Neuronal stem cell (in vitro differentiated cells): ENCODE measurements around the gene HACD2.

Source experiments
- DNase-seq: peaks from one replicate; pipeline ENCODE4 v3.0.0-alpha.2; 2013; ENCODE audit warnings: low spot score
- H2AFZ ChIP-seq: one replicate; pipeline ENCODE4 v1.6.1; 2013; ENCODE audit warnings: mild to moderate bottlenecking, low read length, inconsistent platforms
- H2AK5ac ChIP-seq: 2 replicates; pipeline ENCODE4 v1.6.1; 2013; ENCODE audit warnings: low read depth, mild to moderate bottlenecking, inconsistent platforms, low read length, moderate library complexity, mixed read lengths
- H2BK120ac ChIP-seq: 2 replicates; pipeline ENCODE4 v1.6.1; 2013; ENCODE audit warnings: low read depth, mild to moderate bottlenecking, inconsistent platforms, low read length, moderate library complexity, mixed read lengths
- H2BK12ac ChIP-seq: one replicate; pipeline ENCODE4 v1.6.1; 2013; ENCODE audit warnings: low read length, inconsistent platforms
- H2BK15ac ChIP-seq: 2 replicates; pipeline ENCODE4 v1.6.1; 2013; ENCODE audit warnings: mild to moderate bottlenecking, low read length, inconsistent platforms, mixed read lengths
- H2BK5ac ChIP-seq: one replicate; pipeline ENCODE4 v1.6.1; 2013; ENCODE audit warnings: inconsistent platforms, mild to moderate bottlenecking, low read length, moderate library complexity
- H3K14ac ChIP-seq: one replicate; pipeline ENCODE4 v1.6.1; 2013; ENCODE audit warnings: low read length, inconsistent platforms
- H3K18ac ChIP-seq: 2 replicates; pipeline ENCODE4 v1.6.1; 2013; ENCODE audit warnings: low read length, inconsistent platforms
- H3K23ac ChIP-seq: 2 replicates; pipeline ENCODE4 v1.6.1; 2013; ENCODE audit warnings: low read depth, mild to moderate bottlenecking, mixed read lengths, low read length, inconsistent platforms; ENCODE audit not compliant: poor library complexity
- H3K27ac ChIP-seq: replicated peaks from 3 replicates; pipeline ENCODE4 v1.5.1; 2013; ENCODE audit warnings: low read length, inconsistent platforms
- H3K27me3 ChIP-seq, 3 experiments: 2 replicates each; pipeline ENCODE4 v1.6.1; 2013; ENCODE audit warnings: low read length in 3 of 3, mild to moderate bottlenecking in 2 of 3, inconsistent platforms in 1 of 3, low read depth in 1 of 3, mixed read lengths in 1 of 3, moderate library complexity in 1 of 3; ENCODE audit not compliant: control insufficient read depth in 3 of 3, insufficient read depth in 3 of 3
- H3K36me3 ChIP-seq, 2 donors: replicated peaks in 1 of 2; 2 replicates each; pipeline ENCODE4 v1.6.1; 2013; ENCODE audit warnings: low read length in 2 of 2; ENCODE audit not compliant: control insufficient read depth in 2 of 2, insufficient read depth in 2 of 2
- H3K4ac ChIP-seq: 2 replicates; pipeline ENCODE4 v1.6.1; 2013; ENCODE audit warnings: inconsistent platforms, mild to moderate bottlenecking, low read length, moderate library complexity
- H3K4me1 ChIP-seq, 2 donors: 1 replicate in 1 of 2; 2 replicates in 1 of 2; pipeline ENCODE4 v1.6.1; 2013; ENCODE audit warnings: low read length in 2 of 2, low read depth in 1 of 2; ENCODE audit not compliant: control insufficient read depth in 2 of 2, insufficient read depth in 1 of 2
- H3K4me2 ChIP-seq: one replicate; pipeline ENCODE4 v1.6.1; 2013; ENCODE audit warnings: mild to moderate bottlenecking, low read length, inconsistent platforms; ENCODE audit not compliant: insufficient read depth, poor library complexity, severe bottlenecking
- H3K4me3 ChIP-seq, 2 donors: 2 replicates each; pipeline ENCODE4 v1.5.1; 2013; ENCODE audit warnings: low read length in 2 of 2, mild to moderate bottlenecking in 2 of 2, inconsistent platforms in 1 of 2, moderate library complexity in 1 of 2
- H3K79me1 ChIP-seq: one replicate; pipeline ENCODE4 v1.6.1; 2013; ENCODE audit warnings: low read depth, mild to moderate bottlenecking, inconsistent platforms, low read length, moderate library complexity
- H3K9ac ChIP-seq: one replicate; pipeline ENCODE4 v1.6.1; 2013; ENCODE audit warnings: mild to moderate bottlenecking, low read depth, low read length, inconsistent platforms; ENCODE audit not compliant: poor library complexity
- H3K9me3 ChIP-seq, 2 donors: replicated peaks in 1 of 2; 2 replicates each; pipeline versions ENCODE3 to v1.6.1; 2013; ENCODE audit warnings: low read length in 2 of 2, mild to moderate bottlenecking in 2 of 2, inconsistent platforms in 1 of 2, low read depth in 1 of 2, mixed read lengths in 1 of 2, moderate library complexity in 1 of 2; ENCODE audit not compliant: control insufficient read depth in 2 of 2, insufficient read depth in 1 of 2
- H4K8ac ChIP-seq: one replicate; pipeline ENCODE4 v1.6.1; 2013; ENCODE audit warnings: low read depth, mild to moderate bottlenecking, inconsistent platforms, low read length, moderate library complexity
- H4K91ac ChIP-seq: one replicate; pipeline ENCODE4 v1.6.1; 2013; ENCODE audit warnings: low read length, low read depth, mild to moderate bottlenecking, inconsistent platforms; ENCODE audit not compliant: poor library complexity
- WGBS, 2 donors: extraction: QIAGEN DNeasy Blood & Tissue Kit; methylation state at CpG; one replicate each; pipeline ENCODE4 v1.1.7; 2013; ENCODE audit warnings: missing lambda C conversion rate in 2 of 2, mixed read lengths in 1 of 2; ENCODE audit not compliant: insufficient read length in 2 of 2, insufficient replicate concordance in 1 of 2; ENCODE audit errors: extremely low coverage in 2 of 2; 5-methylcytosine and 5-hydroxymethylcytosine counted together

The HACD2 gene

GRCh38 chr3:123458255-123458654 lies 126.6 kb downstream of the HACD2 start:
- Histone ChIP-seq H3K4me2 (no peak overlapping the region), H3K14ac (no peak overlapping the region), H3K79me1 (no peaks in the 10 kb centered on the region), H2BK120ac (no peak overlapping the region), H4K8ac (no peak overlapping the region), H3K9ac (no peak overlapping the region), H2AFZ (no peak overlapping the region), H3K27me3 (peaks cover 0 to 52% (median 0%) of the 10 kb centered on the region in 3 experiments), H2BK12ac (no peak overlapping the region), H3K4ac (no peak overlapping the region), H2BK15ac (no peak overlapping the region), H3K36me3 (no peaks in the 10 kb centered on the region), H4K91ac (no peak overlapping the region), H3K18ac (no peak overlapping the region), H2AK5ac (no peak overlapping the region), H3K27ac (no peak overlapping the region), H3K4me3 (no peak overlapping the region), H2BK5ac (no peak overlapping the region), H3K9me3 (no peaks in the 10 kb centered on the region), H3K23ac (no peak overlapping the region), H3K4me1 (peaks cover 4 to 6% of the 10 kb centered on the region in 2 donors)
- DNase-seq = no peak
- WGBS, 2 donors = no CpG with 5 or more reads among the region's 5 CpGs

GRCh38 chr3:123457841-123458240 lies 127.0 kb downstream of the HACD2 start:
- Histone ChIP-seq H3K4ac (no peak overlapping the region), H2BK5ac (no peak overlapping the region), H3K4me2 (no peak overlapping the region), H2BK12ac (no peak overlapping the region), H3K27ac (no peak overlapping the region), H4K8ac (no peak overlapping the region), H3K14ac (no peak overlapping the region), H3K4me3 (no peak overlapping the region), H2AK5ac (no peak overlapping the region), H3K23ac (no peak overlapping the region), H2AFZ (no peak overlapping the region), H3K4me1 (peaks cover 4 to 6% of the 10 kb centered on the region in 2 donors), H3K36me3 (no peaks in the 10 kb centered on the region), H3K27me3 (peaks cover 0 to 54% (median 0%) of the 10 kb centered on the region in 3 experiments), H3K18ac (no peak overlapping the region), H3K9ac (no peak overlapping the region), H2BK15ac (no peak overlapping the region), H3K79me1 (no peaks in the 10 kb centered on the region), H3K9me3 (no peaks in the 10 kb centered on the region), H4K91ac (no peak overlapping the region), H2BK120ac (no peak overlapping the region)
- no CpG with 5 or more reads among the region's 1 CpG for WGBS, 2 donors
- DNase-seq = no peak

DNA sequence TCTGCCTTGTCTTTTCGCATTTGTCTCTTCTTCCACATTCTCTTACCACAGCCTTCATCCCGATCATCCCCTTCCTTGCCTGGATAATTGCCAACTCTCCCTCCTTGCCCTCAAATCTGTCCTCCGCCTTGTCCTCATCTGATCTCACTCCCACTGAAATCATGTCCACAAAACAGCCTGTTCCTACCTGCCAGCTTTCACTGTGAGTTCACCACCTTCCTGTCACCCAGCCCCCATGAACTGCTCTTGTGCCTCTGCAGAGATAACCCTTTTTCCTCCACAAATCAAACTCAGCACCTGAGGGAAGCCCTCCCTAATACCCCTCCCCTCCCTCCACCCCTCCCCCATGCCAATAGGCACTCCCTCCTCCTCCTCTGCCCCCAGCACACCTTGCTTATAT lies 131.2 kb downstream of the HACD2 start:
- Histone ChIP-seq H3K4me2 (no peak overlapping the region), H4K8ac (no peak overlapping the region), H2AFZ (no peak overlapping the region), H3K9me3 (no peaks in the 10 kb centered on the region), H4K91ac (no peak overlapping the region), H3K79me1 (no peaks in the 10 kb centered on the region), H3K9ac (no peak overlapping the region), H2BK120ac (no peak overlapping the region), H3K27me3 (peaks cover 3 to 51% (median 11%) of the 10 kb centered on the region in 3 experiments), H2AK5ac (no peak overlapping the region), H3K4me1 (peaks cover 0 to 5% of the 10 kb centered on the region in 2 donors), H2BK5ac (no peak overlapping the region), H3K27ac (no peak overlapping the region), H2BK15ac (no peak overlapping the region), H3K23ac (no peak overlapping the region), H2BK12ac (no peak overlapping the region), H3K14ac (no peak overlapping the region), H3K4me3 (no peak overlapping the region), H3K36me3 (no peaks in the 10 kb centered on the region), H3K18ac (no peak overlapping the region), H3K4ac (no peak overlapping the region)
- DNase-seq = no peak
- no CpG with 5 or more reads among the region's 3 CpGs for WGBS, 2 donors

- Histone ChIP-seq H3K4ac (no peak overlapping the region), H2BK120ac (no peak overlapping the region), H3K79me1 (no peaks in the 10 kb centered on the region), H3K23ac (no peak overlapping the region), H2BK12ac (no peak overlapping the region), H3K18ac (no peak overlapping the region), H4K91ac (no peak overlapping the region), H2AFZ (no peak overlapping the region), H3K9me3 (peaks cover 0 to 2% of the 10 kb centered on the region in 2 donors), H2AK5ac (no peak overlapping the region), H4K8ac (no peak overlapping the region), H2BK15ac (no peak overlapping the region), H3K4me3 (no peak overlapping the region), H2BK5ac (no peak overlapping the region), H3K9ac (no peak overlapping the region), H3K4me1 (peaks cover 0 to 5% of the 10 kb centered on the region in 2 donors), H3K36me3 (no peaks in the 10 kb centered on the region), H3K4me2 (no peak overlapping the region), H3K27me3 (peaks cover 9 to 56% (median 35%) of the 10 kb centered on the region in 3 experiments), H3K27ac (no peak overlapping the region), H3K14ac (no peak overlapping the region)
- WGBS, 2 donors = no CpG with 5 or more reads among the region's 4 CpGs
- no peak for DNase-seq
Observed at GRCh38 chr3:123451186-123451585, 133.7 kb downstream of the HACD2 start.
